Pancreas (tissue), 10 donors: Measurements from ENCODE around the gene PCP2. TPM values are rescaled to one million over a fixed set of nuclear protein-coding genes. Genes with fewer than 3 reads are reported as not detected.

ENCODE experiments used
- ATAC-seq, 4 donors: fragments of 200-7000 bp; cut with Tn5 transposase; one replicate each; pipeline versions ENCODE4 v1.8.0 to v1.9.1; 2020; ENCODE audit warnings: mild to moderate bottlenecking in 4 of 4, moderate library complexity in 4 of 4
- DNase-seq, 6 donors: peaks; one replicate each; pipeline ENCODE4 v3.0.0-alpha.2; 2020
- FAIRE-seq: peaks from 2 replicates; lab custom pipeline; 2012; peaks lifted over from hg19 to GRCh38; lab: Jason Lieb, UNC
- H3K27ac ChIP-seq, 4 donors: fragments of 200-600 bp; sonication (generic); 1 replicate in 3 of 4; 2 replicates in 1 of 4; pipeline versions ENCODE4 v1.5.0 to v1.8.0; 2020
- H3K27me3 ChIP-seq, 4 donors: fragments of 200-600 bp; one replicate each; pipeline ENCODE4 v1.8.0; 2021
- H3K36me3 ChIP-seq, 3 donors: fragments of 200-600 bp; sonication (generic) in 1 of 3; one replicate each; pipeline versions ENCODE4 v1.5.0 to v1.8.0; 2020 to 2021
- H3K4me1 ChIP-seq, 3 donors: fragments of 200-600 bp; one replicate each; pipeline ENCODE4 v1.8.0; 2021
- H3K4me3 ChIP-seq, 4 donors: fragments of 200-600 bp; sonication (generic) in 2 of 4; one replicate each; pipeline versions ENCODE4 v1.5.0 to v1.8.0; 2020 to 2021
- H3K9me3 ChIP-seq, 4 donors: fragments of 200-600 bp; one replicate each; pipeline ENCODE4 v1.8.0; 2021
- WGBS, 2 donors: extraction: QIAGEN DNeasy Blood & Tissue Kit; methylation state at CpG; one replicate each; pipeline ENCODE4 v1.1.7; 2013; 5-methylcytosine and 5-hydroxymethylcytosine counted together
- intact Hi-C, 3 donors: fragments of 100-400 bp; cut with DNase I; formaldehyde crosslinking; loops; one replicate each; pipeline versions ENCODE4 v1.11.1 to v1.14.2; 2022
- polyA plus RNA-seq, 2 donors: library from polyadenylated mRNA; stranded (reverse); fragments of 200-250 nt; gene quantifications; one replicate each; pipeline ENCODE4 v1.2.3, GENCODE V29; 2013
- total RNA-seq, 6 donors: library from RNA; stranded (reverse); fragmentation: NEBNext Ultra II Directional in 4 of 6; extraction: Animal tissue kit (Norgen Biotek cat#: 25700) in 4 of 6; gene quantifications; one replicate each; pipeline versions ENCODE4 v1.2.1 to v1.2.4, GENCODE V29; 2021 to 2023
- TF ChIP-seq, protein P1 (sequence below), 4 donors: fragments of 200-600 bp; sonication (generic) in 3 of 4; IDR thresholded peaks; one replicate each; pipeline versions ENCODE4 v1.5.0 to v1.8.0; 2021; ENCODE audit warnings: antibody characterized with exemption in 4 of 4
- donor health status: healthy with polysubstance abuse.
- donor health status: DM: no; HTN: no; CAD: no; lungs with moderate emphysema.
- donor health status: DM: no; HTN: no; CAD: no.
- donor health status: control.
- donor health status: control.
- donor health status: Bipolar disorder and iron deficiency.
- donor health status: DM: yes; HTN: yes; CAD: no.
- donor health status: DM: no; HTN: no; CAD: no.
- donor health status: DM: no; HTN: no; CAD: no.
- donor health status: DM: yes; HTN: yes; CAD: no.

The PCP2 gene
- total and polyA plus RNA-seq, 8 donors: 1.1 to 35.6 (median 2.2) TPM

DNA sequence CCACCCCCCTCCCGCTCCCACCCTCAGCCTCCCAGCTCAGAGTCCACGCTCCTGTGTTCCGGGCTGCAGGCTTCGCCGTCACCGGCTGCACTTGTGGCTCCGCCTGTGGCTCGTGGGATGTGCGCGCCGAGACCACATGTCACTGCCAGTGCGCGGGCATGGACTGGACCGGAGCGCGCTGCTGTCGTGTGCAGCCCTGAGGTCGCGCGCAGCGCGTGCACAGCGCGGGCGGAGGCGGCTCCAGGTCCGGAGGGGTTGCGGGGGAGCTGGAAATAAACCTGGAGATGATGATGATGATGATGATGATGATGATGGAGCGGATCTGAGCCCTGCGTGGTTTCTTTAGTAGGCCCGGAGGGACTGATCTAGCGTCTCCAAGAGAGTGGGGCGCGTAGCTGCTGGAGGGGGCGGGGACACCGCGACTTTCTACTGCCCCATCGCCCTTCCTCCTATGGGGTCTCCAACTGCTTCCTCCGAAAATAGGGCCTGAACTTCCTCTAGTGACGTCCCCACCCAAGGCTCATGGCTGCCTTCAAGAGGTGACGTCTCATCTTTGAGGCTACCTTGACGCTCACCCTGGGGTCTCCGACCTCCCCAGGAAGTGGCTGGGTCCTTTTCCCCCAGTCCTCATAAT is 36.7 kb upstream of the PCP2 start:
- FAIRE-seq (no peak), ATAC-seq (peak in 1 of 4 donors; percentile 39), DNase-seq (no peak)
- Histone ChIP-seq H3K4me1 (no peaks in the 10 kb centered on the region), H3K27me3 (peaks cover 0 to 6% (median 0%) of the 10 kb centered on the region in 4 donors), H3K4me3 (no peak overlapping the region), H3K36me3 (no peaks in the 10 kb centered on the region), H3K27ac (no peak overlapping the region), H3K9me3 (no peaks in the 10 kb centered on the region)
- intact Hi-C loops: loop anchor here in 1 of 3 donors (10.0 kb wide), 2 partner anchors 135 to 305 kb away; no protein-coding TSS in a partner anchor
- 2% methylated on average over 38 to 43 of the region's 43 CpGs for WGBS, 2 donors
- TF ChIP-seq, protein P1, sequence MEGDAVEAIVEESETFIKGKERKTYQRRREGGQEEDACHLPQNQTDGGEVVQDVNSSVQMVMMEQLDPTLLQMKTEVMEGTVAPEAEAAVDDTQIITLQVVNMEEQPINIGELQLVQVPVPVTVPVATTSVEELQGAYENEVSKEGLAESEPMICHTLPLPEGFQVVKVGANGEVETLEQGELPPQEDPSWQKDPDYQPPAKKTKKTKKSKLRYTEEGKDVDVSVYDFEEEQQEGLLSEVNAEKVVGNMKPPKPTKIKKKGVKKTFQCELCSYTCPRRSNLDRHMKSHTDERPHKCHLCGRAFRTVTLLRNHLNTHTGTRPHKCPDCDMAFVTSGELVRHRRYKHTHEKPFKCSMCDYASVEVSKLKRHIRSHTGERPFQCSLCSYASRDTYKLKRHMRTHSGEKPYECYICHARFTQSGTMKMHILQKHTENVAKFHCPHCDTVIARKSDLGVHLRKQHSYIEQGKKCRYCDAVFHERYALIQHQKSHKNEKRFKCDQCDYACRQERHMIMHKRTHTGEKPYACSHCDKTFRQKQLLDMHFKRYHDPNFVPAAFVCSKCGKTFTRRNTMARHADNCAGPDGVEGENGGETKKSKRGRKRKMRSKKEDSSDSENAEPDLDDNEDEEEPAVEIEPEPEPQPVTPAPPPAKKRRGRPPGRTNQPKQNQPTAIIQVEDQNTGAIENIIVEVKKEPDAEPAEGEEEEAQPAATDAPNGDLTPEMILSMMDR (IDR thresholded peaks at IDR 0.05): no peak

DNA sequence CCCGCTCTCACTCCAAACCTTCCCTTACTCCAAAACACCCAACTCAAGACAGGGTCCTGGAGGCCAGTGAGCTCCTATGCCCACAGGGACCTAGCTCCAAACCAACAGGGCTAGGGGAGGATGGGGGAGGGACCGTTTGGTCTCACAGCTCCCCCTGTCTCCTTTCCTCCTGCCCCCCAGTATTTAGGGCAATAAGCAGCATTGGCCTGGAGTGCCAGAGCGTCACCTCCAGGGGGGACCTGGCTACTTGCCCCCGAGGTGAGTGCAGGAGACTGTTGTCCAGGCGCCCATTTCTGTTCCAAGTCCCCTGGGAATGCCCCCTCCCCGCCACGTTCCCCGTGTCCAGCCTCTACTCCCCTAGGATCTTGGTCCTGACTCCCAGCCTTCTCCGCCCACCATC is 36.1 kb upstream of the PCP2 start:
- WGBS, 2 donors: 18 to 22% methylated on average over 8 to 9 of the region's 9 CpGs

GRCh38 chr19:7668842-7669241 is 35.3 kb upstream of the PCP2 start, which contains the start of gene RETN:
TSS of gene RETN (plus strand) at chr19:7669049. CDS start at chr19:7669327, 278 bp downstream.
- peaks cover 0 to 6% (median 0%) of the 10 kb centered on the region in 4 donors for H3K27me3 ChIP-seq
- TF ChIP-seq, protein P1 (IDR thresholded peaks at IDR 0.05): no peak
- H3K4me3 ChIP-seq: no peak within 1 kb of the TSS
- no peaks in the 10 kb centered on the region for H3K9me3 ChIP-seq
- intact Hi-C loops: no loop called here
- DNase-seq: no peak
- ATAC-seq: no peak
- H3K27ac ChIP-seq: no peak within 1 kb of the TSS
- no peak for FAIRE-seq
- no peaks in the 10 kb centered on the region for H3K4me1 ChIP-seq
- no peaks in the 10 kb centered on the region for H3K36me3 ChIP-seq
- WGBS, 2 donors: 52 to 77% methylated on average over 9 of the region's 9 CpGs

More for the DNA sequence above, 36.1 kb upstream of the PCP2 start:
- no peak overlapping the region for H3K27ac ChIP-seq
- FAIRE-seq (no peak), ATAC-seq (no peak), DNase-seq (no peak)
- TF ChIP-seq, protein P1 (IDR thresholded peaks at IDR 0.05): no peak
- intact Hi-C loops: loop anchor here in 1 of 3 donors (10.0 kb wide), 2 partner anchors 135 to 305 kb away; no protein-coding TSS in a partner anchor
- no peak overlapping the region for H3K4me3 ChIP-seq
- H3K36me3 ChIP-seq: no peaks in the 10 kb centered on the region
- no peaks in the 10 kb centered on the region for H3K9me3 ChIP-seq
- H3K27me3 ChIP-seq: peaks cover 0 to 6% (median 0%) of the 10 kb centered on the region in 4 donors
- H3K4me1 ChIP-seq: no peaks in the 10 kb centered on the region

GRCh38 chr19:7665076-7665475 is 31.6 kb upstream of the PCP2 start:
- intact Hi-C loops: no loop called here
- Histone ChIP-seq H3K36me3 (no peaks in the 10 kb centered on the region), H3K4me1 (no peaks in the 10 kb centered on the region), H3K9me3 (no peaks in the 10 kb centered on the region), H3K27me3 (no peaks in the 10 kb centered on the region), H3K27ac (no peak overlapping the region), H3K4me3 (no peak overlapping the region)
- ATAC-seq: no peak
- DNase-seq: no peak
- no peak for FAIRE-seq
- WGBS, 2 donors: 32 to 47% methylated on average over 4 of the region's 4 CpGs
- TF ChIP-seq, protein P1 (IDR thresholded peaks at IDR 0.05): no peak

GRCh38 chr19:7663706-7664105 is 30.2 kb upstream of the PCP2 start:
- ATAC-seq (no peak), FAIRE-seq (no peak), DNase-seq (no peak)
- WGBS, 2 donors: 58 to 72% methylated on average over 7 of the region's 7 CpGs
- intact Hi-C loops: no loop called here
- Histone ChIP-seq H3K4me1 (no peaks in the 10 kb centered on the region), H3K4me3 (no peak overlapping the region), H3K36me3 (no peaks in the 10 kb centered on the region), H3K27ac (no peak overlapping the region), H3K27me3 (no peaks in the 10 kb centered on the region), H3K9me3 (no peaks in the 10 kb centered on the region)
- TF ChIP-seq, protein P1 (IDR thresholded peaks at IDR 0.05): no peak
